A673 (cell line): Measurements from ENCODE around the gene MSI2. TPM values are rescaled to one million over a fixed set of nuclear protein-coding genes. Genes with fewer than 3 reads are reported as not detected.

ENCODE experiments used
- BruUV-seq: library from RNA; stranded (reverse); fragments of 400-500 nt; replicated peaks from 2 replicates; lab custom pipeline; 2021; lab: Mats Ljungman, UMichigan
- CTCF ChIA-PET: fragments of 300-600 bp; sonication (Branson Sonifier 250); formaldehyde crosslinking; loops from one replicate; lab custom pipeline; 2022; ENCODE audit warnings: antibody characterized with exemption; lab: Charles Lee
- POLR2A ChIA-PET: fragments of 300-600 bp; sonication (Branson Sonifier 250); formaldehyde crosslinking; loops from one replicate; lab custom pipeline; 2022; ENCODE audit warnings: antibody characterized with exemption; ENCODE audit not compliant: low non-redundant PET; lab: Charles Lee
- DNase-seq: peaks from one replicate; pipeline ENCODE4 v3.0.0-alpha.2; 2015; ENCODE audit warnings: low spot score
- H3K27ac ChIP-seq: fragments of 200-600 bp; sonication (generic); 2 replicates; pipeline ENCODE4 v1.5.1; 2016; ENCODE audit warnings: mixed run types, low read depth, mild to moderate bottlenecking, mixed read lengths, antibody characterized with exemption, low read length; ENCODE audit not compliant: poor library complexity, severe bottlenecking
- H3K27me3 ChIP-seq: fragments of 200-600 bp; sonication (generic); replicated peaks from 2 replicates; pipeline ENCODE4 v1.6.1; 2017; ENCODE audit warnings: mixed run types, low read depth, mild to moderate bottlenecking, mixed read lengths, antibody characterized with exemption, low read length; ENCODE audit not compliant: insufficient read depth, poor library complexity
- H3K36me3 ChIP-seq: fragments of 200-600 bp; sonication (generic); 2 replicates; pipeline ENCODE4 v1.6.1; 2016; ENCODE audit warnings: mixed run types, mild to moderate bottlenecking, mixed read lengths, antibody characterized with exemption, low read length; ENCODE audit not compliant: insufficient read depth, poor library complexity, severe bottlenecking
- H3K4me1 ChIP-seq: fragments of 200-600 bp; sonication (generic); 2 replicates; pipeline ENCODE4 v1.6.1; 2017; ENCODE audit warnings: mixed run types, mild to moderate bottlenecking, mixed read lengths, antibody characterized with exemption, low read length; ENCODE audit not compliant: insufficient read depth, poor library complexity, severe bottlenecking
- H3K4me3 ChIP-seq: fragments of 200-600 bp; sonication (generic); 2 replicates; pipeline ENCODE4 v1.5.1; 2016; ENCODE audit warnings: low read depth, mixed run types, mild to moderate bottlenecking, mixed read lengths, low read length; ENCODE audit not compliant: poor library complexity, severe bottlenecking
- H3K9me3 ChIP-seq: fragments of 200-600 bp; sonication (generic); 2 replicates; pipeline ENCODE4 v1.6.1; 2016; ENCODE audit warnings: mixed run types, low read depth, mild to moderate bottlenecking, mixed read lengths, antibody characterized with exemption, low read length; ENCODE audit not compliant: poor library complexity, severe bottlenecking
- CTCF ChIP-seq: fragments of 300-800, 200-600 bp; sonication (generic); conservative IDR thresholded peaks from 2 replicates; pipeline ENCODE4 v1.5.1; 2017; ENCODE audit warnings: low read depth, mild to moderate bottlenecking, antibody characterized with exemption, low read length, moderate library complexity, mixed read lengths
- EZH2 ChIP-seq: fragments of 200-600 bp; sonication (generic); IDR thresholded peaks from 2 replicates; pipeline ENCODE4 v1.6.1; 2017; ENCODE audit warnings: borderline replicate concordance, low read depth, mild to moderate bottlenecking, mixed read lengths, antibody characterized with exemption, low read length; ENCODE audit not compliant: poor library complexity, severe bottlenecking
- intact Hi-C: fragments of 100-400 bp; cut with micrococcal nuclease; formaldehyde crosslinking; loops from one replicate; pipeline ENCODE4 v1.10.0; 2022; ENCODE audit not compliant: unreplicated experiment
- total RNA-seq: library from RNA; stranded (reverse); gene quantifications from 2 replicates; pipeline ENCODE4 v1.2.3, GENCODE V29; 2021

The MSI2 gene
- total RNA-seq, 1 experiment from 2014 or later = 108 TPM

GRCh38 chr17:57499648-57500049 lies 243.3 kb downstream of the MSI2 start:
- Histone ChIP-seq H3K4me1 (peaks cover 4% of the 10 kb centered on the region), H3K36me3 (no peaks in the 10 kb centered on the region), H3K4me3 (no peak overlapping the region), H3K27ac (no peak overlapping the region), H3K27me3 (no peaks in the 10 kb centered on the region), H3K9me3 (no peaks in the 10 kb centered on the region)
- CTCF ChIA-PET = no interaction called here
- no TSS peak for BruUV-seq
- intact Hi-C loops = no loop called here
- DNase-seq = no peak
- POLR2A ChIA-PET = no interaction called here
- no peak for TF ChIP-seq EZH2
- TF ChIP-seq CTCF = no peak

GRCh38 chr17:57501016-57501415 lies 244.7 kb downstream of the MSI2 start:
- Histone ChIP-seq H3K4me3 (no peak overlapping the region), H3K9me3 (no peaks in the 10 kb centered on the region), H3K36me3 (no peaks in the 10 kb centered on the region), H3K27me3 (no peaks in the 10 kb centered on the region), H3K4me1 (peaks cover 12% of the 10 kb centered on the region), H3K27ac (no peak overlapping the region)
- ChIA-PET POLR2A (no interaction called here), CTCF (no interaction called here)
- BruUV-seq = no TSS peak
- intact Hi-C loops = no loop called here
- no peak for DNase-seq
- TF ChIP-seq CTCF = no peak

GRCh38 chr17:57502022-57502421 lies 245.7 kb downstream of the MSI2 start:
- ChIA-PET POLR2A (no interaction called here), CTCF (no interaction called here)
- DNase-seq = no peak
- Histone ChIP-seq H3K4me3 (no peak overlapping the region), H3K36me3 (no peaks in the 10 kb centered on the region), H3K27me3 (no peaks in the 10 kb centered on the region), H3K4me1 (peaks cover 22% of the 10 kb centered on the region), H3K27ac (no peak overlapping the region), H3K9me3 (no peaks in the 10 kb centered on the region)
- BruUV-seq = no TSS peak
- intact Hi-C loops = no loop called here
- TF ChIP-seq EZH2 (no peak), CTCF (no peak)
